ENCODE results near the gene OR9G1. TPM values are rescaled to one million over a fixed set of nuclear protein-coding genes. Genes with fewer than 3 reads are reported as not detected.
"Not testable (repeated sequence)": the region's sequence is repeated elsewhere in the genome, so short reads cannot be mapped to it uniquely, and the experiment has no call there.

The OR9G1 gene
- total RNA-seq = not detected
- long read RNA-seq = 0 reads

GRCh38 chr11:56698795-56699194 lies at the start of gene OR9G1:
Gene OR9G1 (plus strand): TSS chr11:56699095. CDS start chr11:56700388, 1,293 bp downstream.
- DNase-seq = no peak
- no peak for TF ChIP-seq CTCF (IDR thresholded peaks at IDR 0.05; ENCODE audit: borderline replicate concordance)
- intact Hi-C loops (cut with micrococcal nuclease) = no loop called here

GRCh38 chr11:56659755-56660154 lies 39.1 kb upstream of the OR9G1 start:
- TF ChIP-seq CTCF (IDR thresholded peaks at IDR 0.05; ENCODE audit: borderline replicate concordance) = no peak
- no peaks in the 10 kb centered on the region for H3K27me3 ChIP-seq (ENCODE audit: low read depth)
- intact Hi-C loops (cut with micrococcal nuclease) = no loop called here
- H3K4me1 ChIP-seq = no peaks in the 10 kb centered on the region
- H3K4me3 ChIP-seq = no peak overlapping the region
- H3K36me3 ChIP-seq = no peaks in the 10 kb centered on the region
- no peak overlapping the region for H3K27ac ChIP-seq (replicated peaks)
- H3K9me3 ChIP-seq (replicated peaks) = peaks cover 7% of the 10 kb centered on the region
- no peak for DNase-seq

More at GRCh38 chr11:56698795-56699194, at the start of gene OR9G1:
- no peak within 1 kb of the TSS for H3K4me3 ChIP-seq
- H3K36me3 ChIP-seq = no peaks in the 10 kb centered on the region
- H3K9me3 ChIP-seq (replicated peaks) = no peaks in the 10 kb centered on the region
- H3K4me1 ChIP-seq = no peaks in the 10 kb centered on the region
- no peak within 1 kb of the TSS for H3K27ac ChIP-seq (replicated peaks)
- peaks cover 3% of the 10 kb centered on the region for H3K27me3 ChIP-seq (ENCODE audit: low read depth)

- intact Hi-C loops (cut with micrococcal nuclease) = no loop called here
- no peaks in the 10 kb centered on the region for H3K4me1 ChIP-seq
- no peak within 1 kb of the TSS for H3K27ac ChIP-seq (replicated peaks)
- H3K9me3 ChIP-seq (replicated peaks) = no peaks in the 10 kb centered on the region
- no peaks in the 10 kb centered on the region for H3K27me3 ChIP-seq (ENCODE audit: low read depth)
- no peak for TF ChIP-seq CTCF (IDR thresholded peaks at IDR 0.05; ENCODE audit: borderline replicate concordance)
- no peak for DNase-seq
- no peaks in the 10 kb centered on the region for H3K36me3 ChIP-seq
- no peak within 1 kb of the TSS for H3K4me3 ChIP-seq
These were observed 35.5 kb upstream of the OR9G1 start, which contains the start of gene OR5AR1 for GRCh38 chr11:56663386-56663785. Gene OR5AR1 (plus strand): TSS chr11:56663686. CDS start chr11:56663686, 0 bp downstream.

GRCh38 chr11:56670984-56671383 lies 27.9 kb upstream of the OR9G1 start:
- H3K27ac ChIP-seq (replicated peaks) = no peak overlapping the region
- no peak overlapping the region for H3K4me3 ChIP-seq
- no peak for TF ChIP-seq CTCF (IDR thresholded peaks at IDR 0.05; ENCODE audit: borderline replicate concordance)
- H3K9me3 ChIP-seq (replicated peaks) = no peaks in the 10 kb centered on the region
- DNase-seq = no peak
- H3K27me3 ChIP-seq (ENCODE audit: low read depth) = no peaks in the 10 kb centered on the region
- H3K4me1 ChIP-seq = no peaks in the 10 kb centered on the region
- no peaks in the 10 kb centered on the region for H3K36me3 ChIP-seq
- intact Hi-C loops (cut with micrococcal nuclease) = no loop called here

GRCh38 chr11:56688554-56689100 lies 10.3 kb upstream of the OR9G1 start:
- Histone ChIP-seq H3K36me3 (no peaks in the 10 kb centered on the region), H3K27ac (replicated peaks) (no peak overlapping the region), H3K27me3 (ENCODE audit: low read depth) (no peaks in the 10 kb centered on the region), H3K4me3 (no peak overlapping the region), H3K9me3 (replicated peaks) (no peaks in the 10 kb centered on the region), H3K4me1 (no peaks in the 10 kb centered on the region)
- TF ChIP-seq CTCF (IDR thresholded peaks at IDR 0.05; ENCODE audit: borderline replicate concordance) = no peak
- DNase-seq = no peak
- intact Hi-C loops (cut with micrococcal nuclease) = no loop called here

GRCh38 chr11:56691179-56691578 lies 7.7 kb upstream of the OR9G1 start:
- H3K9me3 ChIP-seq (replicated peaks); DNase-seq; H3K4me3 ChIP-seq; H3K4me1 ChIP-seq; H3K27ac ChIP-seq (replicated peaks); H3K27me3 ChIP-seq (ENCODE audit: low read depth); H3K36me3 ChIP-seq; intact Hi-C loops (cut with micrococcal nuclease): not testable (repeated sequence)

Data from left ventricle myocardium inferior (tissue), 1 donor.